Superior temporal gyrus (tissue), 1 donor: ENCODE data around the gene SEC14L2.

ENCODE experiments used
- DNase-seq: peaks from one replicate; pipeline ENCODE4 v3.0.0-alpha.2; 2016; ENCODE audit errors: extremely low spot score

The SEC14L2 gene

DNA sequence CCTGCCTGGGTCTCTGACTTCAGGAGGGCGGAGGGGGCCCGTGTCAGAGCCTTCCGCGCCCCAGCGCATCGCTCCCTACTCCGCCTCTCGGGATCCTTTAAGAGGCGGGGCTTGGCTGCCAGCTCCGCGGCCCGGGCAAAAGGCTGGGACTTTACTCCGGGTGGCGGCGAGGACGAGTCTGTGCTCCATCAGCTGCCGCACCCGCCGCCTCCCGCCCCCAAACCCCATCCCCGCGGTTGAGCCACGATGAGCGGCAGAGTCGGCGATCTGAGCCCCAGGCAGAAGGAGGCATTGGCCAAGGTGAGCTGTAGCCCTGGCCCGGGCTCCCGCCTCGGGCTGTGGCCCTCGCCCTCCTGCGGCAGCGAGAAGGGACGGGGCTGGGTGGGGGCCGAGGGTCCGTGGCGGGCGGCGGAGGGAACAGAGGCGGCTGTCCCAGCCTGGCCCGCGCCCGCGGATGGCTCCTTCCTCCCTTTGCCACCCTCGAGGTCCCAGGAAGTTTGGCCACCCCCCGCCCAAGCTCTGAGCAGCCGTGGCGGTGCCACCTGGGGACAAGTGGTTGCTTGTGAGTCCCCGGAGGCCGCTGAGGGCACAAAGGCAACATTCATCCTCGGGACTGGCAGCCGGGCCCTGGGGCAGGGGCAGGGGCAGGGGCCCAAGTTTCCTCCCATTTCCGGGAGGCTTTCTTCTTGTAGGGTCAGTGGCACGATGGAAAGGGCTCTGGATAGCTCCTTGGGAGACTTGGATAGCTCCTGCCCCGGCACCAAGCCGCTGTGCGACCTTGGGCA lies at the start of gene SEC14L2:
Gene SEC14L2, plus strand, starts transcription at position 148 of the 785 bp plus-strand sequence. Its CDS starts 99 bp downstream, at position 247.
- peak; percentile 78 for DNase-seq

DNA sequence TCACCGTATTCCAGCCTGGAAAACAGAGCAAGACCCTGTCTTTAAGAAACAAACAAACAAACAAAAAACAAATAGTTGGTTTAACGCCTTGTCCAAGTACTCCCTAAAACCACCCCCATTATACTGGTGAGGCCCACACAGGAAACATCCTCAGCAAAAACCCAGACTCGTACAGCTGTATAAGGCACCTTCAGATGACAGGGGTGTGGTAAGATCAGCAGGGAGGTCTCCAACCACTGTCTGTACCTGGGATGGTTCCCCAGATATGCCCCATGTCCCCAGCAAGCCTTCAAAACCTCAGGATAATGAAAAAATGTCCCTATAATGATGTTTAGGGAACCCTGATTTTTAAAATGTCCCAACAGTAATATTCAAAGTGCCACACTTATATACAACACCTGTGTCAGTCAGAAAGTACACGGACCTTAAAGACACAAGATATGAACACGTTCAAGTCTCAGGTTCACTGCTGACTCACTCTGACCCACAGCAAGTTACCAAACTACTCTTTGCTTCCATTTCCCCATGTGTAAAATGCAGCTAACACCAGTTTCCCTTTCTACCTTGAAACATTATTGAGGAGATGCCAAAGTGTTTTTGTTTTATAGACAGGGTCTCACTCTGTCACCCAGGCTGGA lies 49.4 kb upstream of the SEC14L2 start:
- no peak for DNase-seq

GRCh38 chr22:30348404-30348803 lies 48.4 kb upstream of the SEC14L2 start:
- DNase-seq, result no peak

GRCh38 chr22:30348809-30349208 lies 48.0 kb upstream of the SEC14L2 start:
- no peak for DNase-seq

DNA sequence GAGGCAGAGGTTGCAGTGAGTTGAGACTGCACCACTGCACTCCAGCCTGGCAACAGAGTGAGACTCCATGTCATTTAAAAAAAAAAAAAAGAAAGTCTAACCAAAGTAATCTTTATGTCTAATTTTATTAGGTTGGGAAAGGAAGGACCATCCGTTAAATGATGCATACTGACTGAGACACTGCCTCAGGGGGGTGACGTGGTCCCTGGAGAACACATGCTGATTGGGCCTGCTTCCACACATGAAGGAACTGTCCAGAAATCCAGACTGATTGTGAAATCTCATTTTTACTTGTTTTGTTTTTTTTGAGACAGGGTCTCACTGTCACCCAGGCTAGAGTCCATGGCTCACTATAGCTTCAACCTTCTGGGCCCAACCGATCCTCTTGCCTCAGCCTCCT lies 45.6 kb upstream of the SEC14L2 start:
- DNase-seq, result no peak

DNA sequence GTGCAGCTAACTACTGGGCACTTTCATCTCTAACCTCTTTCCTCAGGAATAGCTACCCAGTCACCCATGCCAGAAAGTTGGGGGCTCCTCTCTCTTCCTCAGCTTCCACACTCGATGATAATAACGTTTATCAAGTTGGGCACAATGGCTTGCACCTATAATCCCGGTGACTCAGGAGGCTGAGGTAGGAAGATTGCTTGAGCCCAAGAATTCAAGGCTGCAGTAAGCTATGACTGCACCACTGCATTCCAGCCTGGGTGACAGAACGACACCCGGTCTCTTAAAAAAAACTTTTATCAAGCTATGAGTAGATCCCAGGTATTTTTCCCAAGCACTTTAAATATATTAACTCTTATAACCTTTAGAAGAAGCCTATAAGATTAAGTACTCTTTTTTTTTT lies 42.2 kb upstream of the SEC14L2 start:
- DNase-seq, result no peak

DNA sequence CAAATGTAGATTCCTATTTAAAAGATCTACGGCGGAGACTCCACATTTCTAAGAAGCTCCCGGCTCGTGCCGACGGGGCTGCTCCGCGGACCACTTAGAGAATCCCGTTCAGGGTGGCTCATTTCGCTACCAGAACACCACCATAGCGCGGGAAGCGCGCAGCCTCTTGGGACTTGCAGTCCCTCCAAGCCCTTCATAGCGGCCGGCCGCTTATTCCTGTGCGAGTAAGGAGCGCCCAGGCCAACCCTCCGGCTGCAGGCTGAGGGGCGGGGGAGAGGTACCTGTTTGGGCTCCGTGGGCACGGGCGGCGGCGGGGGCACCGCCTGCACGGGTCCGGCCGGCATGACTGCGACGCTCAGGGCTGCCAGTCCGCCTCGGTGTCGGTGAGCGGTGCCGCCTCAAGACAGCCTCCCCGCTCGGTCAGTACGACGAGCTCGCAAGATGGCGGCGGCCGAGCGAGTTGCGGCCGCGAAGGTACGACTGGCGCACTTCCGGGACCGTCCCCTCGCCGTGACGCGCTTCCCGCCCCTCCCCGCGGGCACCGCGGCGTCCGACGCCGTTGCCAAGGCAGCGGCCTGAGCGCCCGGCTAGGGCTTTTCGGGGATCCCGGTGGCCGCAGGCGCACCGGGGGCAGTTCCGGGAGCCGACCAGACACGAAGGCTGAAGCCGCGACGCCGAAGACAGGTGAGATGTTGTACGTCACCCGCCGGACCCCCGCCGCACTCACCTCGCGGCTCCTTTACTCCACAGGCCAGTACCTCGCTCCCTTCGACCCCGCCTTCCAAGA lies 40.2 kb upstream of the SEC14L2 start, which contains the start of the genes CCDC157 and SF3A1:
Gene CCDC157, plus strand, starts transcription at position 559 of the 787 bp plus-strand sequence. CDS start 8,994 bp downstream, outside the sequence.
Gene SF3A1, minus strand, starts transcription at position 446 of the 787 bp plus-strand sequence. Its CDS starts 102 bp downstream, at position 344.
- peak; percentile 91 for DNase-seq

GRCh38 chr22:30357236-30357570 lies 39.6 kb upstream of the SEC14L2 start:
- no peak for DNase-seq

- no peak for DNase-seq
Observed at GRCh38 chr22:30357650-30358215, 39.1 kb upstream of the SEC14L2 start.

DNA sequence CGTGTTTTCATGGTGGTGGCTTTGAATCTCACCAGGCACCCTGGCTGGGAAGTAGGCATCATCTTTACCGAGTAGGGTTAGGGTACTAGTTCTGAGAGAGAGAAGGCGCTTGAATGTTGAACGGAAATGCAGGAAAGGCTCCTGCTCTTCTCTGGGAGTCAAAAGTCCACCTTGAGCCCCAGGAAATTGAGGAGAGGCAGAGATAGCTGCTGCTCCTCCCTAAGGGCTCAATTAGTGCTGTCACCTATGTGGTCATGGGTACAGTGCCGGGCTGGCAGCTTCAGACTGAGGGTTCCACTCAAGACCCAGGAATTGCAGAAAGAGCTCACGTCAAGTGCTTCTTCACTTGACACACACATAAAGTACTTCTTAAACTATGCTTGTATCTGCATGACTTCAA lies 38.3 kb upstream of the SEC14L2 start:
- no peak for DNase-seq

DNA sequence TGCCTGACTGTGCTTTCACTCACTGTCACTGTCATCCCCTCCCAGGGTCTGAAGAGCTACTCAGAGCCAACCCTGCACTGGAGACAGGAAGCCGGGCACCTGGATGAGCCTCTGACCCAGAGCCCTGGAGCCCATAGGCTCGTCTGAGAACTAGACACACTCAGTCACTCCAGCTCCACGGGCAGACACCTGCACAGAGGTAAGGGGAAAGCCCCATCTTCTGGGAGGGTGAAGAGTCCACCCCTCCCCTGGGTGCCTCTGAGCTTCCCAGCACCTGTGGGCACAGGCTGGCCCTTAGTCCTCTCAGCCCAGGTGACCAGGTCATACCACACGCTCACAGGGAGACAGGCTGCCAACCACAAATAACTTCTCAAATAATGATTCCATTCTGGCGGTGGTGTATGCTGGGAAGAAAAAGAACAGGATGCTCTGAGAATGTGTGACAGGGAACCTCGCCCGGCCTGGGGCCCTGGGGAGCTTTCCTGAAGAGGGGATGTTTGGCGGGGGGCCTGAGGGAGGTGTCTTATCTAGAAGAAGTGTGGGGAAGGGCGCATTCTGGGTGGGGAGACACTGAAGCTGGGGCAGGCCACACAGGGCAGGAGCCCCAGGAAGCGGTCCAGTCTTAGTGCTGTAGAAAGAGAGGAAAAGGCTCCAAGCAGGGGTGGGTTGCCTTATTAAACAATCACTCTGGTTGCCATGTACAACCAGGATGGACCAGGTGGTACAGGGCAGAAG lies 34.7 kb upstream of the SEC14L2 start:
- no peak for DNase-seq

DNA sequence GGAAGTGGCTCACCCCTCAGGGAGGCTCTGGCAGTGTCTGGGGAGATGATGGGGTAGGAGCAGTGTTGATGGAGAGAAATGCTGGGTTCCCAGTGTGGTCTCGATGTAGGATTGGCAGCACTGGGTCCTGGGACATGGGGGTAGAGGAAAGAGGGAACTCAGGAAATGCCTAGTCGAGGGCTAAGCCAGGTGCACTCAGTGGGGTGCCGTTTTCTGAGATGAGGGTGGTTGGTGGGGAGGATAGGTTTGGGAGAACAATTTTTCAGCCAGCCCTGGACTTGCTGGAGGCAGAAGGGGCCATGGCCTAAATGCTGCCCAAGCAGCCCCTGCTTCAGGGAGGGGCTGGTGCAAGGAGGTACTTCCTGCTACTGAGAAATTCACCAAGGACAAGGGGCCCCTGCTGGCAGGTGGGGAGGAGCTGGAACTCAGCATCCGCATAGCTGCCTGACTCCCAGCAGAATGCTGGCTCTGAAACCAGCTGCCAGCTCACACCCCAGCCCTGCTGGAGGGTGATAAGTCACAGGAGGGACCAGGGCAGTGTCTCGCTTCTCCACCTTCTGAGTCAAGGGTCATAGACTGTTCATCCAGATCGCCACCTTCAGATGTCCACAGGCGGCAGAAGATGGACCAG lies 34.1 kb upstream of the SEC14L2 start:
- no peak for DNase-seq

DNA sequence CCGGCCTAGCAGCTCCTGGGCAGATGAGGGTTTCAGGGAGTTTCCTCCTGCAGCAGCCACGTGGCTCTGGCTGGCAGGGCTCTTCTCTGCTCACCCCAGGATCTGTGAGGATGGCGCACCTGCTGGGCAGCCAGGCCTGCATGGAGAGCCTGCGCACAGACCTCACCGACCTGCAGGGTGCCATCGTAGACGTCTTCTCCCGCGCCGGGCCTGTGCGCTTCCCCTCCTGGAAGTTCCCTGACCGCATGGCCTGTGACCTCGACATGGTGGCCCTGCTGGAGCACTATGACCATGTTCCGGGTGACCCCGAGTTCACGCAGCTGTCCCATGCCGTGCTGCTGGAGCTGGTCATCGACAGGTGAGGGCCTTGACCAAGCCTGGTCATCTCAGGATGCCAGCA lies 30.9 kb upstream of the SEC14L2 start:
- DNase-seq, result no peak

GRCh38 chr22:30368420-30368819 lies 28.4 kb upstream of the SEC14L2 start:
- DNase-seq, result no peak

GRCh38 chr22:30370641-30371230 lies 26.1 kb upstream of the SEC14L2 start:
- no peak for DNase-seq

- no peak for DNase-seq
Observed at GRCh38 chr22:30371321-30371720, 25.5 kb upstream of the SEC14L2 start.

DNA sequence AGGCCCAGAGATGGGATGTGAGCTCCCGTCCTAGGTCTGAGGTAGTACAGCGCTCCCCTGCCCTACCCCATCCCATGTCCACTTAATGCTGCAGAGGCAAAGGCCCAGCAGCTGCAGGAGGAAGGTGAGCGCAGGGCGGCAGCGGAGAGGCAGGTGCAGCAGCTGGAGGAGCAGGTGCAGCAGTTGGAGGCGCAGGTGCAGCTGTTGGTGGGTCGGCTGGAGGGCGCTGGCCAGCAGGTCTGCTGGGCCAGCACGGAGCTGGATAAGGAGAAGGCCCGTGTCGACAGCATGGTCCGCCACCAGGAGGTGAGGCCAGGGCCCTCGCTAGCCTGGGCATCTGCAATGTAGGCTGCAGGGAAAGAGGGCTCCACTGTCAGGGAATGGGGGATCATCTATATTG lies 24.8 kb upstream of the SEC14L2 start:
- no peak for DNase-seq

DNA sequence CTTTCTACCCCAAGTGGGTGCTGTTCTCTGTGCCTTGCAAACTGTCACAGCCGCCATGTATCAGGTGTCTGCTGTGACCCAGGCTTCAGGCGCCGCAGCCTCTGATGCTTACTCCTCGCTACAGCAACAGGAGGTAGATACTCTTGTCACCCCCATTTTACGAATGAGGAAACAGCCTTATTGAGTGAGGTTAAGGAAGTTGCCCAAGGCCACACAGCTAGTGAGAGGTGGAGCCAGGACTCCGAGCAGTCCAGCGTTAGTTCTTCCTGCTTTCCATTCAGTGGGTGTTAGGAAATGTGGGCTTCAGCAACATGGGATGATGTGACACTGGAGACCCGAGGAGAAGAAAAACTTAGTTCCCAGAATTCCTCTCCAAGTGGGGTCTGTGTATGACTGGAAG lies 23.9 kb upstream of the SEC14L2 start:
- DNase-seq, result no peak

DNA sequence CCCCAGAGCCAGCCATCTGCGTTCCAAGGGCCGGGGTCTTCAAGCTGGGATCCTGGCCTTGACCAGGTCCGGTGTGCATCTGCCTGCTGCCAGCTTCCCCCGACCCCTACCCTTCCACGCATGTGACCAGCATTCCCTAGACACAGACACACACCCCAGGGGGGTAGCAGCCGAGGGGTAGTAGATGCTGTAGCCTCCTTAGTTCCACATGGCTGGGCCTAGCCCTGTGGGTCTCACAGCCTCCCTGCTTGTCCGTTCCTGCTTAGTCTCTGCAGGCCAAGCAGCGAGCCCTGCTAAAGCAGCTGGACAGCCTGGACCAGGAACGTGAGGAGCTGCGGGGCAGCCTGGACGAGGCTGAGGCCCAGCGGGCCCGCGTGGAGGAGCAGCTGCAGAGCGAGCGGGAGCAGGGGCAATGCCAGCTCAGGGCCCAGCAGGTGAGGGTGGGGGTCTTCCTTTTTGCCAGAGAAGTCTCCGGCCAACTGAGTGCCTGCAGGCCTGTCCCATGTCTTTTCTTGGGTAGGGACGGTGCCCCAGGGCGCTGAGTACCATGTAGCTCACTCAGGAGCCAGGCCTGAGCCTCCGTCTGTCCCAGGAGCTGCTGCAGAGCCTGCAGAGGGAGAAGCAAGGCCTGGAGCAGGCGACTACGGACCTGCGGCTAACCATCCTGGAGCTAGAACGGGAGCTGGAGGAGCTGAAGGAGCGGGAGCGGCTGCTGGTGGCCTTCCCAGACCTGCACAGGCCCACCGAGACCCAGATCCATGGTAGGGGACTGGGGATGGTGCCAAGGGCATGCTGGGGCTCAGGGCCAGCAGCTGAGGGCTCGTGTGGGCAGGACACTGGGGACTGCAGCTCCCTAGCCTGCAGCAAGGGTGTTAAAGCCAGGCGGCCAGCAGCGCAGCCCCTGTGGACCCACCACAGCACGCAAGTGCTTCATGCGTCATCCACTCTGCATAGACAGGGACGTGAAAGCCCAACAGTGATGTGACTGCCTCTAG lies 23.2 kb upstream of the SEC14L2 start:
- no peak for DNase-seq
